ENCODE results near the gene N4BP2L2. TPM values are rescaled to one million over a fixed set of nuclear protein-coding genes. Genes with fewer than 3 reads are reported as not detected.

Gene N4BP2L2
- total and polyA plus RNA-seq, 8 donors: 121 to 301 (median 236) TPM

- Histone ChIP-seq H3K4me1 (peaks cover 10 to 56% of the 10 kb centered on the region in 2 donors), H3K27me3 (no peaks in the 10 kb centered on the region), H3K4me3 (peak overlapping the region; percentile 66 to 82), H3K36me3 (peaks cover 0 to 22% of the 10 kb centered on the region in 2 donors), H3K27ac (peak overlapping the region; percentile 96), H3K9me3 (no peaks in the 10 kb centered on the region)
- no peak for TF ChIP-seq CTCF (IDR thresholded peaks at IDR 0.05)
- ATAC-seq (peak; percentile 8), DNase-seq (peak in 2 of 4 donors; percentile 50 to 83)
- intact Hi-C loops (cut with DNase I): no loop called here
These were observed 934 bp downstream of the N4BP2L2 start for GRCh38 chr13:32537580-32538142.

GRCh38 chr13:32535748-32536147 lies 2.8 kb downstream of the N4BP2L2 start:
- Histone ChIP-seq H3K4me3 (peak overlapping the region in 1 of 2 donors; percentile 2), H3K27ac (no peak overlapping the region), H3K27me3 (no peaks in the 10 kb centered on the region), H3K4me1 (peaks cover 10 to 73% of the 10 kb centered on the region in 2 donors), H3K9me3 (no peaks in the 10 kb centered on the region), H3K36me3 (peaks cover 0 to 22% of the 10 kb centered on the region in 2 donors)
- no peak for TF ChIP-seq CTCF (IDR thresholded peaks at IDR 0.05)
- no peak for DNase-seq
- ATAC-seq: no peak
- intact Hi-C loops (cut with DNase I): no loop called here

- no peak for TF ChIP-seq CTCF (IDR thresholded peaks at IDR 0.05)
- Histone ChIP-seq H3K36me3 (peaks cover 0 to 22% of the 10 kb centered on the region in 2 donors), H3K4me1 (peaks cover 10 to 80% of the 10 kb centered on the region in 2 donors), H3K27ac (no peak overlapping the region), H3K9me3 (no peaks in the 10 kb centered on the region), H3K27me3 (no peaks in the 10 kb centered on the region), H3K4me3 (no peak overlapping the region)
- DNase-seq (no peak), ATAC-seq (no peak)
- intact Hi-C loops (cut with DNase I): no loop called here
These were observed 3.5 kb downstream of the N4BP2L2 start for GRCh38 chr13:32535115-32535514.

- intact Hi-C loops (cut with DNase I): no loop called here
- Histone ChIP-seq H3K27me3 (no peaks in the 10 kb centered on the region), H3K9me3 (no peaks in the 10 kb centered on the region), H3K27ac (peak overlapping the region in 1 of 2 donors; percentile 35), H3K36me3 (peaks cover 0 to 22% of the 10 kb centered on the region in 2 donors), H3K4me3 (no peak overlapping the region), H3K4me1 (peaks cover 9 to 76% of the 10 kb centered on the region in 2 donors)
- no peak for TF ChIP-seq CTCF (IDR thresholded peaks at IDR 0.05)
- DNase-seq (peak in 2 of 4 donors; percentile 51 to 77), ATAC-seq (peak; percentile 89)
These were observed 7.7 kb downstream of the N4BP2L2 start for GRCh38 chr13:32530841-32531253.

- Histone ChIP-seq H3K4me3 (no peak overlapping the region), H3K27ac (no peak overlapping the region), H3K9me3 (no peaks in the 10 kb centered on the region), H3K36me3 (peaks cover 0 to 20% of the 10 kb centered on the region in 2 donors), H3K27me3 (no peaks in the 10 kb centered on the region), H3K4me1 (peaks cover 6 to 52% of the 10 kb centered on the region in 2 donors)
- ATAC-seq: no peak
- intact Hi-C loops (cut with DNase I): no loop called here
- no peak for TF ChIP-seq CTCF (IDR thresholded peaks at IDR 0.05)
- DNase-seq: no peak
These were observed 10.2 kb downstream of the N4BP2L2 start for GRCh38 chr13:32528358-32528757.
